CD8-positive, alpha-beta memory T cell (primary cell): ENCODE data around the gene C1QTNF12. TPM values are rescaled to one million over a fixed set of nuclear protein-coding genes. Genes with fewer than 3 reads are reported as not detected.

Source experiments
- CTCF ChIA-PET: fragments of 350-600 bp; sonication (Branson Sonifier 250); formaldehyde crosslinking; loops from one replicate; lab custom pipeline; 2021; ENCODE audit warnings: antibody characterized with exemption; lab: Charles Lee
- POLR2A ChIA-PET: fragments of 350-600 bp; sonication (Branson Sonifier 250); formaldehyde crosslinking; loops from one replicate; lab custom pipeline; 2021; ENCODE audit warnings: antibody characterized with exemption; lab: Charles Lee
- DNase-seq, 5 donors: peaks; one replicate each; pipeline versions ENCODE4 v3.0.0 to v3.0.0-alpha.2; 2020 to 2022; ENCODE audit warnings: mixed read lengths in 1 of 5
- H3K27ac ChIP-seq: one replicate; pipeline ENCODE4 v1.7.0; 2013; ENCODE audit warnings: low read depth, mild to moderate bottlenecking, low read length, moderate library complexity
- H3K27me3 ChIP-seq: 2 replicates; pipeline ENCODE4 v1.7.0; 2013; ENCODE audit warnings: low read length, mild to moderate bottlenecking; ENCODE audit not compliant: insufficient read depth, poor library complexity, severe bottlenecking
- H3K36me3 ChIP-seq: 2 replicates; pipeline ENCODE4 v1.7.0; 2013; ENCODE audit warnings: mild to moderate bottlenecking, low read length, moderate library complexity; ENCODE audit not compliant: insufficient read depth
- H3K4me1 ChIP-seq: 2 replicates; pipeline ENCODE4 v1.7.0; 2013; ENCODE audit warnings: mild to moderate bottlenecking, low read length, moderate library complexity; ENCODE audit not compliant: insufficient read depth
- H3K4me3 ChIP-seq: 2 replicates; pipeline ENCODE4 v1.7.0; 2013; ENCODE audit warnings: mild to moderate bottlenecking, low read length
- H3K9me3 ChIP-seq: 2 replicates; pipeline ENCODE4 v1.7.0; 2013; ENCODE audit warnings: mild to moderate bottlenecking, low read length
- H3K27ac Mint-ChIP-seq, 8 donors: one replicate each; pipeline ENCODE4 v1.8.0; 2020 to 2021; ENCODE audit warnings: mixed read lengths in 8 of 8, mild to moderate bottlenecking in 6 of 8, inconsistent platforms in 3 of 8, moderate library complexity in 3 of 8
- H3K27me3 Mint-ChIP-seq, 2 donors: one replicate each; pipeline ENCODE4 v1.8.0; 2020 to 2021; ENCODE audit warnings: mixed read lengths in 2 of 2, mild to moderate bottlenecking in 1 of 2, moderate library complexity in 1 of 2
- H3K36me3 Mint-ChIP-seq, 3 donors: one replicate each; pipeline ENCODE4 v1.8.0; 2020 to 2021; ENCODE audit warnings: mixed read lengths in 3 of 3, inconsistent platforms in 1 of 3, mild to moderate bottlenecking in 1 of 3
- H3K4me1 Mint-ChIP-seq, 3 donors: one replicate each; pipeline ENCODE4 v1.8.0; 2020 to 2021; ENCODE audit warnings: mixed read lengths in 3 of 3, inconsistent platforms in 1 of 3, mild to moderate bottlenecking in 1 of 3
- H3K4me3 Mint-ChIP-seq, 7 donors: one replicate each; pipeline ENCODE4 v1.8.0; 2020 to 2021; ENCODE audit warnings: mixed read lengths in 7 of 7, mild to moderate bottlenecking in 6 of 7, moderate library complexity in 4 of 7, inconsistent platforms in 2 of 7
- H3K9me3 Mint-ChIP-seq, 5 donors: one replicate each; pipeline ENCODE4 v1.8.0; 2020 to 2022; ENCODE audit warnings: mixed read lengths in 5 of 5, mild to moderate bottlenecking in 3 of 5, moderate library complexity in 2 of 5, inconsistent platforms in 1 of 5
- polyA plus RNA-seq: library from polyadenylated mRNA; unstranded; fragments of 300-500 nt; fragmentation: Illumina TruSeq; gene quantifications from one replicate; pipeline ENCODE4 v1.2.3, GENCODE V29; 2021
- total RNA-seq, 2 experiments: library from RNA; stranded (reverse); gene quantifications; one replicate each; pipeline ENCODE4 v1.2.3, GENCODE V29; 2021

C1QTNF12 gene
- total and polyA plus RNA-seq, 3 experiments from 2014 or later, result 0.51 to 1.1 TPM; not detected in 1

DNA sequence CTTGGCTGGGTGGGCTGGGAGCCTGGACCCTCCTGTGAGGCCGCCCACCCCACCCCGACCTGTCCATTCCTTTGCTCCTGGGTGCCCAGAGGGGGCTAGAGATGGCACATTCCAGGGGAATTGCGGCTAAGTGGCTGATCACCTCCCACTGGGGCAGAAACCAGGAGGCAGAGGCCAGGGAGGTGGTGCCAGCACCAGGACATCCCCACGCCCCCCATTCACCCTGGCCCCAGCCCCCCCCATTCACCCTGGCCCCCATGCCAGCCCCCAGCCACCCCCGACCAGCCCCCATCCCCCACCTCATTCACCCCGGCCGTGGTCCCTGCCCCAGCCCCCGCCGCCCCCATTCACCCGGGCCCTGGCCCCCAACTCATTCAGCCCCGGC, 6.2 kb downstream of the C1QTNF12 start:
- POLR2A ChIA-PET, result interaction anchor here (0.6 kb wide), 1 partner anchor 86 kb away, joined by 4 read pairs; no protein-coding TSS in a partner anchor
- Mint-ChIP-seq H3K9me3 (no peaks in the 10 kb centered on the region), H3K27me3 (peaks cover 0 to 3% of the 10 kb centered on the region in 2 donors), H3K4me3 (no peak overlapping the region), H3K27ac (no peak overlapping the region), H3K4me1 (no peaks in the 10 kb centered on the region), H3K36me3 (no peaks in the 10 kb centered on the region)
- CTCF ChIA-PET, result no interaction called here
- Histone ChIP-seq H3K4me3 (no peak overlapping the region), H3K36me3 (no peaks in the 10 kb centered on the region), H3K4me1 (no peaks in the 10 kb centered on the region), H3K27me3 (no peaks in the 10 kb centered on the region), H3K9me3 (no peaks in the 10 kb centered on the region), H3K27ac (no peak overlapping the region)
- DNase-seq, result no peak

DNA sequence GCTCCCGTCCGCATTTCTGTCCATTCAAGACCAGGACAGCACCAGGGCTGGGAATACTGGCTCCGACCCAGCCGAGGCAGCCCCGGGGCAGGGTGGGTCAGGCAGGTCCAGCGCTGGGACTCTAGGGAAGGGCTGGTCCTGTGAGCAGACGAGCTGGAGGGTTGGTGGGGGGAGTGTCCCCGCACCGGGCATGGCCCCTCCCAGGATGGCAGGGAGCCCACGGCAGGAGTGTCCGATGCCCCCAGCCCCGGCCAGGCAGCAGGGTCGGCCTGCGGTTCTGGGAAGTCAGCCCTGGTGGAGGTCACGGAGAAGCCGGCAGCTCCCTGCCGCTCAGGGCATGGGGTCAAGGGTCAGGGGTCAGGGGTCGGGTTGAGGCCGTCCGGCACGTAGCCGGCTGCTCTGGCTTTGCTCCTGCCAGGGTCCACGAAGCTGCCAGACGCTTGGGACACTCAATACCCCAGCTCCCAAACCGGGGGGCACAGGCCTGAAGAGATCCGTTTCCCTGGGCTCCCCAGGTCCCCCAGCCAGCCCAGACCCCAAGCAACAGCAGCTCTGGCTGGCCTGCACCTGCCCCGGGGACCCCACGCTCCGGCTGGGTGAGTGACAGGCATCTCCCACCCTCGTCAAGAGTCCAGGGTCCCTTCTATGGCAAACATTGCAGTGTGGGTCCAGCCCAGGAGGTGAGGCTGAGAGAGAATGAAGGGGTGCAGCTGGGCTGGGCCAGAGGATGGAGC, 6.7 kb downstream of the C1QTNF12 start:
- no peaks in the 10 kb centered on the region for H3K9me3 ChIP-seq
- no peak overlapping the region for H3K27ac Mint-ChIP-seq
- no peaks in the 10 kb centered on the region for H3K36me3 ChIP-seq
- peaks cover 0 to 3% of the 10 kb centered on the region in 2 donors for H3K27me3 Mint-ChIP-seq
- ChIA-PET POLR2A (interaction anchor here (0.6 kb wide), 1 partner anchor 86 kb away, joined by 4 read pairs; no protein-coding TSS in a partner anchor), CTCF (no interaction called here)
- H3K4me1 ChIP-seq, result no peaks in the 10 kb centered on the region
- no peak for DNase-seq
- H3K27ac ChIP-seq, result no peak overlapping the region
- H3K4me1 Mint-ChIP-seq, result peaks cover 0 to 3% (median under 1%) of the 10 kb centered on the region in 3 donors
- H3K9me3 Mint-ChIP-seq, result no peaks in the 10 kb centered on the region
- no peak overlapping the region for H3K4me3 Mint-ChIP-seq
- no peaks in the 10 kb centered on the region for H3K27me3 ChIP-seq
- H3K36me3 Mint-ChIP-seq, result no peaks in the 10 kb centered on the region
- no peak overlapping the region for H3K4me3 ChIP-seq

DNA sequence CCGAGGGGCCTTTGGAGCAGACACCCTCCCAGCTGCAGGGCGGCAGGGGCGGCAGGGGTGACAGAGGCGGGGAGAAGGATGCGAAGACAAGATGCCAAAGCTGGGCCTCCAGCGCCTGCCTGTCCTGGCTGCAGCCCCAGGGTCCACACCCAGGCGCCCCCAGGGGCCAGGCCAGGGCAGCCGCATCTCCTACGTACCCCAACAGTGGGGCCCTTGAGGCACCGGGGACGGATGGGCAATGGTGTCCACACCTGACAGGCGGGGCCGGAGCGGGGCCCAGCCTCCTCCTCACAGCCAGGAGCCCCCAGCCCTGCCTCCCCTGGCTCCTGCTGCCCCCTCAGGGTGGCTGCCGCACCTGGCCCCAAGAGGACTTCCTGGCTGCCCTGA, 7.3 kb downstream of the C1QTNF12 start:
- Mint-ChIP-seq H3K27me3 (peaks cover 0 to 3% of the 10 kb centered on the region in 2 donors), H3K9me3 (no peaks in the 10 kb centered on the region), H3K36me3 (peaks cover 0 to 5% (median 0%) of the 10 kb centered on the region in 3 donors), H3K4me1 (peaks cover 4 to 8% (median 5%) of the 10 kb centered on the region in 3 donors), H3K27ac (no peak overlapping the region), H3K4me3 (no peak overlapping the region)
- H3K27me3 ChIP-seq, result no peaks in the 10 kb centered on the region
- no peak overlapping the region for H3K4me3 ChIP-seq
- H3K36me3 ChIP-seq, result no peaks in the 10 kb centered on the region
- H3K27ac ChIP-seq, result no peak overlapping the region
- POLR2A ChIA-PET, result no interaction called here
- no peaks in the 10 kb centered on the region for H3K9me3 ChIP-seq
- no peak for DNase-seq
- H3K4me1 ChIP-seq, result no peaks in the 10 kb centered on the region
- CTCF ChIA-PET, result no interaction called here

DNA sequence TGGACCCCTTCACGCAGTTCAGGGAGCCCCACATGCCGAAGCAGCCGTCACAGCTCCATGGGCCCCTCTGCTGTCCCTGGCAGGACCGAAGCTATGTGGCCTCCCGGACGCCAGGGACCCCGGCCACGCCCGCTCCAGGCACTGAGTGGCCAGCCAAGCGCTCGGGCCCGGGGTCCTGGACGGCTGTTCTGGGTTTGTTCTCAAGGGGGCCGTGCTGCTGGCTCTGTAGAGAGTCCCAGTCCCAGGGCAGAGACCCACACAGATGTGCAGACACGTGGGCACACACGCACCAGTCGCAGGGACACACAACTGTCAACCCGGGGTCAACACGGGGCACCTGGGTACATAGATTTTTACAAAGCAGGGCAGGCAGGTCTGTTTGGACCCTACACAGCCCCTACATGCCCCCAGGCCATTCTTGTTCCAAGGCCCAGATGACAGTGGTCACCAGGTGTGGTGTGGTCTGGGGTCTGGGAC, 7.8 kb downstream of the C1QTNF12 start:
- CTCF ChIA-PET, result interaction anchor here (1.2 kb wide), 1 partner anchor 116 kb away, joined by 3 read pairs; no protein-coding TSS in a partner anchor
- Mint-ChIP-seq H3K27ac (no peak overlapping the region), H3K4me3 (no peak overlapping the region), H3K36me3 (peaks cover 0 to 10% (median 0%) of the 10 kb centered on the region in 3 donors), H3K4me1 (peaks cover 8 to 13% (median 10%) of the 10 kb centered on the region in 3 donors), H3K9me3 (no peaks in the 10 kb centered on the region), H3K27me3 (peaks cover 0 to 1% of the 10 kb centered on the region in 2 donors)
- no peaks in the 10 kb centered on the region for H3K27me3 ChIP-seq
- no peak overlapping the region for H3K27ac ChIP-seq
- H3K9me3 ChIP-seq, result no peaks in the 10 kb centered on the region
- H3K4me3 ChIP-seq, result no peak overlapping the region
- no peaks in the 10 kb centered on the region for H3K36me3 ChIP-seq
- no peaks in the 10 kb centered on the region for H3K4me1 ChIP-seq
- POLR2A ChIA-PET, result no interaction called here
- DNase-seq, result no peak

DNA sequence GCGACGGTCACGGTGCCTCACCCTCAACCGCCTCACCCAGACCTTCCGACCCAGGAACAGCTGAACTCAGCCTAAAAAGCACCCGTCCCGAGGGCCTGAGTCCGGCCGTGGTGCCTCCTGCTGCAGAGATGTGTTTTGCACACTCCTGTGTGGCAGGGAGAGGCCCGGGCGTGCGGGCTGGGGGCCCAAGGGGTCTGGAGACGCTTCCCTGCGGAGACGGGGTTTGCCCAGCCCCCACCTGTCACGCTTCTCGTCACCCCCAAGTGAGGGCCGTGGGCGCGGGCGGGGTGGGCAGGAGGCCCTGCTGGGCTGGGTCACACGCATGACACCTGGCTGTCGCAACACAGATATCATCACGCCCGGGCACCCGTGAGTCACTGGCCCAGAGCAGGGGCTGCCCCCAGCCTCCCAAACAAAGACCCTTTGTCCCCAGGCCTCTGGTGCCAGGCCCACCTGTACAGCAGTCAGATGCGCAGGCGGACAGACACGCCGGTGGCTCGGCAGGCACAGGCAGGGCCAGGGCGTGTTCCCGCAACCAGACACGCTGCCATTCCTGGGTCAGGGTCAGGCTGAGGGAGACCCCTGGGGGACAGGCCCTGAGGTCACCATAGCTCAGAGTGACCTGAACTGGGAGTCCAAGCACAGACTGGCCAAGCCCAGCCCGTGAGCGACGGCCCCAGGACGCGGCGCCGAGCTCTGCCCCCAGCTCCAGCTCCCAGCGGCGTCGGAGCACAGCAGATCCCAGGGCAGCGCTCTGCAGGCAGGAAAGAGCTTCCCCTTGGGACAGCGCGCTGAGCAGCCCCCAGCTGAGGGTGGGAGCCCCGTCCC, 8.4 kb downstream of the C1QTNF12 start:
- peaks cover 4% of the 10 kb centered on the region for H3K4me1 ChIP-seq
- Mint-ChIP-seq H3K9me3 (no peaks in the 10 kb centered on the region), H3K4me1 (peaks cover 12 to 19% (median 15%) of the 10 kb centered on the region in 3 donors), H3K36me3 (peaks cover 0 to 12% (median 0%) of the 10 kb centered on the region in 3 donors), H3K27me3 (peaks cover 0 to 1% of the 10 kb centered on the region in 2 donors), H3K4me3 (no peak overlapping the region), H3K27ac (no peak overlapping the region)
- ChIA-PET CTCF (interaction anchor here (1.2 kb wide), 1 partner anchor 116 kb away, joined by 3 read pairs; no protein-coding TSS in a partner anchor), POLR2A (no interaction called here)
- no peaks in the 10 kb centered on the region for H3K36me3 ChIP-seq
- no peak overlapping the region for H3K4me3 ChIP-seq
- no peak for DNase-seq
- no peak overlapping the region for H3K27ac ChIP-seq
- no peaks in the 10 kb centered on the region for H3K27me3 ChIP-seq
- H3K9me3 ChIP-seq, result no peaks in the 10 kb centered on the region

DNA sequence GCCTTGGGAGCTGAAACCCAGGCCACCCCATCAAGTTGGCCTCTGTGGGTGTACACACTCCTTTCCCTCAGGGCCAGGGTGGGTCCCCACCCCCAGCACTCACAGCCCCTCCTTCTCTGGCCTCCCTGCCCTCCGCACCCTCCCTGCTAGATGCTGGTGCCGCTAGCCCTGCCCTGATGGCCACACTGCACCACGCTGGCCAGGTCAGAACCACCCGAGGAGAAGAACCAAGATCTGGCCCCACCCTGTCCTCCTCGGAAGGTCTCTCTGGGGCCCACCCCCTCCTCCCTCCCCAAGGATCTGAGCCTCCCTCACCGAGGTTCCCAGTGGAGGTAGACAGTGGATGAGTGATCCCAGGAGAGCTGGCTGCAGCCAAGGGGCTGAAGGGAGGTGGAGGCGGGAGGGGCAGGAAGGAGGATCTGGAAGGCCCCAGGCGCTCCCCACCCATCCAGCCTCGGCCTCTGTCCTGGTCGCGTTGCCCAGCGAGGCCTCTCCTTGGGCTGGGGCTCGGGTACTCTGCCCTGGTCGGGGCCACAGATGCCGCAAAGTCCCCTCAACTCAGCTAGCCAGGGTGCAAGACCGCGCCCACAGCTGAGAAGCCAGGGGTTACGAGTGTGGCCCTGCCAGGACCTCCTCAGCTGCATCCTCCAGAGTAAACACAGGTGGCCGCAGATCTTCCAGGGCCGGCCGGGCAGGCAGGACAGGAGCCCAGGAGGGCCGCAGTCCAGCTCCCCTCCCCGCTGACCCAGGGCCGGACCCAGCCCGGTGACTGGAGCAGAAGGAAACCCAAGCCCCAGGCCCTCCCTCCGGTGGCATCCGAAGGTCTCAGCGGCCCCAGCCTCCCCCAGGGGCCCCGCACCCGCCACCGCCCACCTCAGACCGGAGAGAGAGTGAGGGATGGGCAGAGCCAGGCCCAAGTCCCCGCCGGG, 9.3 kb downstream of the C1QTNF12 start:
- H3K4me1 ChIP-seq, result peaks cover 9% of the 10 kb centered on the region
- H3K9me3 Mint-ChIP-seq, result no peaks in the 10 kb centered on the region
- peaks cover 0 to 1% of the 10 kb centered on the region in 2 donors for H3K27me3 Mint-ChIP-seq
- no peak for DNase-seq
- peaks cover 12 to 19% (median 15%) of the 10 kb centered on the region in 3 donors for H3K4me1 Mint-ChIP-seq
- no peaks in the 10 kb centered on the region for H3K36me3 ChIP-seq
- no peak overlapping the region for H3K4me3 ChIP-seq
- H3K27ac Mint-ChIP-seq, result peak overlapping the region in 1 of 8 donors; percentile 19
- peaks cover 0 to 12% (median 0%) of the 10 kb centered on the region in 3 donors for H3K36me3 Mint-ChIP-seq
- peak overlapping the region in 1 of 7 donors; percentile 36 for H3K4me3 Mint-ChIP-seq
- ChIA-PET CTCF (no interaction called here), POLR2A (no interaction called here)
- H3K27me3 ChIP-seq, result no peaks in the 10 kb centered on the region
- no peak overlapping the region for H3K27ac ChIP-seq
- H3K9me3 ChIP-seq, result no peaks in the 10 kb centered on the region

DNA sequence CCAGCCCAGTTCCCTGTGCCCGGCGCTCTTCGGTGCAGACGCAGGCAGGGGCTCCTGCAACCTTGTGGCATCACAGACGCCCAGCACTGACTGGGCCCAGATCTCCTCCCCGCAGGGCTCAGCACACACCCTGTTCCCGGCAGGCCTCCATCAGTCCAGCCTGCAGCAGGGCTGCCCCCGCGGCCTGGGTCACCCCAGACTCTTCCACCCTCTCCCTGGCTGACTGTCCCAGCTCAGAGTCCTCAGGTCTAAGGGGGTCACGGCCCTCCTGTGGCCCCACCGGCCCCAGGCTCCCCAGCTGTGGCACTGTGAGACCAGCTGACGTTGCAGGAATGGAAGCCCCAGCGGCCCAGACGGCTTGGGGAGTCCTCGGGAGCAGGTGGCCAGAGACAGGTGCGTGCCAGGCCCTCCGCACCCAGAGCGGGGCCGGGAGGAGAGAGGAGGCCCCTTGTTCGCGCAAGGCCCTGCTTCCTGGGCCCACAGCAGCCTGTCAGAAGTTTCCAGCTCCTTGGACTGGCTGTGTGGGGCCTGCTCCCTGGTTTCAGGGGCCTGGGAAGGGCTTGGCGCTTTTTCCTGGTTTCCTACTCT, 10.3 kb downstream of the C1QTNF12 start:
- peaks cover 13 to 20% (median 15%) of the 10 kb centered on the region in 3 donors for H3K4me1 Mint-ChIP-seq
- peak overlapping the region in 1 of 7 donors; percentile 27 for H3K4me3 Mint-ChIP-seq
- H3K27me3 Mint-ChIP-seq, result peaks cover 0 to 1% of the 10 kb centered on the region in 2 donors
- peaks cover 9% of the 10 kb centered on the region for H3K4me1 ChIP-seq
- no peaks in the 10 kb centered on the region for H3K27me3 ChIP-seq
- POLR2A ChIA-PET, result no interaction called here
- H3K36me3 Mint-ChIP-seq, result peaks cover 0 to 13% (median 0%) of the 10 kb centered on the region in 3 donors
- H3K4me3 ChIP-seq, result no peak overlapping the region
- H3K9me3 Mint-ChIP-seq, result no peaks in the 10 kb centered on the region
- H3K27ac ChIP-seq, result no peak overlapping the region
- H3K27ac Mint-ChIP-seq, result no peak overlapping the region
- no peaks in the 10 kb centered on the region for H3K9me3 ChIP-seq
- CTCF ChIA-PET, result no interaction called here
- DNase-seq, result no peak
- H3K36me3 ChIP-seq, result no peaks in the 10 kb centered on the region
